ENCODE results near the gene LHPP.

The LHPP gene

GRCh38 chr10:124559372-124560132 is 97.9 kb downstream of the LHPP start:
- no peak for DNase-seq

DNA sequence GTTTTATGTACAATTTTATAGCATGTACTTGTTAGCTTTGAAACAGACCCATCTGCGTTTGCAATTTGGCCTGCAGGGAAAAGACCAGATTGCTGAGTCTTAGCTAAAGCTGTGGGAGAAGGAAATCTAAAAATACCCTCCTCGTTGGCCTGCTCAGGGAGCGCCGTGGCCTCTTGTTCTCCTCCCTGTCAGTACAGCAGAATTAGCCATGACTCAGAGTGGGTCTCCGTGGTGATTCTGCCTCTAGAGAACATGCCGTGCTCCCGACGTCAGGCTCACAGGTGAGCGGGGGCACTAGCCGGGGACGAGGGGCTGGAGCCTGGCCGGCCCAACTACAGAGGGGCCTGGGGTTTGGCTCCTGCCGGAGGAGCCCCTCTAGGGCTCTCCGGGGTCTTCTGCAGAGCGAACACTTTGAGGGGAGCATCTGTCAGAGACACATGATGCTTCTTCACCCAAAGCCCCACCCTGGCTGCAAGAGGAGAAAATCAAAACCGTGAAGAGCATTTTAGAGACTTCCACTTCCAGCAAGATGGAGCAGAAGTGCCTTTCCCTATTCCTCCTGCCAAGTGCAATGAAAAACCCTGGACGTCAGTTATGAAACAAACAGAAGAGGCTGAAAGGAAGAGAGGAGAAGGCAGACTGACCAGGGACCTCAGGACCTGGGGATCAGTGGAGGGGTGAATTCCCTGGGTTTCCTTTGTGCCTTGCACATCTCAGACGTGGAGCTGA is 98.9 kb downstream of the LHPP start:
- DNase-seq, result no peak

DNA sequence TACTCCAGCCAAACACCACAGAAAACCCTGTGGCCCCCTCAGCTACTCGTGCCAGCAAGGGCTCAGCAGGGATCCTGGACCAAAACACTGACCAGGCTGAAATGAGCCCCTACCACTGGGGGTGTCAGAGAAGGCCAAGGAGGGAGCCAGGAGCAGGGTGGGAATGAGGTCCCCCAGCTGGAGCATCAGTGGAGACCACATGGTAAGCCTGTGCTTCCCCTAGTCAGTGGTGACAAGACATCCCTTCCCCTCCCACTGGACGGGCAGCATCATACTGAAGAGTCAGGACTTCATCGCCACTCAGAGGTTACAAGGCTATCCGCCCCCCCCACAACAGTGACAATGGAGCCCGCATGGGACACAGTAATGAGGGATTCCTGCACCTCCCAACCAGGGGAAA is 99.6 kb downstream of the LHPP start:
- no peak for DNase-seq

DNA sequence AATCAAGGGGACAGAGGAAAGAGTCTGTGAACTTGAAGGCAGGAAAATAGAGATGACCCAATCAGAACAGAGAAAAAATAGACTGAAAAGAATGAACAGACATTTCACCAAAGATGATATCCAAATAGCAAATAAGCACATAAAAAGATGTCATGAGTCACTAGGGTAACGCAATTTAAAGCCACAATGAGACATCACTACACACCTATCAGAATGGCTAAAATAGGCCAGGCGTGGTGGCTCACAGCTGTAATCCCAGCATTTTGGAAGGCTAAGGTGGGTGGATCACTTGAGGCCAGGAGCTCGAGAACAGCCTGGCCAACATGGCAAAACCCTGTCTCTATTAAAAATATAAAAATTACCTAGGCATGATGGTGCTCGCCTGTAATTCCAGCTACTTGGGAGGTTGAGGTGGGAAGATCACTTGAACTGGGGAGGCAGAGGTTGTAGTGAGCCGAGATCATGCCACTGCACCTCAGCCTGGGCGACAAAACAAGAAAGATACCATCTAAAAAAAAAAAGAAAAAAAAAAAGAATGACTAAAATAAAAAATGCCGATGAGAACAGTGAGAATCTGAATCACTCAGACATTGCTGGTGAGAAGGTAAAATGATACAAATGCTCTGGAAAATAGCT is 100.9 kb downstream of the LHPP start:
- no peak for DNase-seq

- DNase-seq, result no peak
Measured at GRCh38 chr10:124563320-124564040, 101.9 kb downstream of the LHPP start.

DNA sequence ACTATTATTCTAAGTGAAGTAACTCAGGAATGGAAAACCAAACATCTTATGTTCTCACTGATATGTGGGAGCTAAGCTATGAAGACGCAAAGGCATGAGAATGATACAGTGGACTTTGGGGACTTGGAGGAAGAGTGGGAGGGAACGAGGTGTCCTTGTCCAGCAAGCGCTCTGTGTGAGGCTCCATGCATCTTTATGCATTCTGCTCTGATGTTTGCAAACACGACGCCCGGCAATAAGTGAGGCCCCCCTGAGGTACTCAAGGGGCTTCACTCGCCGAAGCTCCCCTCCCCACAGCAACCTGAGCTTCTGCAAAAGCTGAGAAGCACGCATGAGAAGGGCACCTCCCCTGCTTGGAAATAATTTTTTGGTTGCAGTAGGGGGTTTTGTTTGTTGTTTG is 103.3 kb downstream of the LHPP start:
- no peak for DNase-seq

GRCh38 chr10:124565565-124566221 is 104.1 kb downstream of the LHPP start:
- no peak for DNase-seq

GRCh38 chr10:124566222-124566888 is 104.7 kb downstream of the LHPP start:
- no peak for DNase-seq

DNA sequence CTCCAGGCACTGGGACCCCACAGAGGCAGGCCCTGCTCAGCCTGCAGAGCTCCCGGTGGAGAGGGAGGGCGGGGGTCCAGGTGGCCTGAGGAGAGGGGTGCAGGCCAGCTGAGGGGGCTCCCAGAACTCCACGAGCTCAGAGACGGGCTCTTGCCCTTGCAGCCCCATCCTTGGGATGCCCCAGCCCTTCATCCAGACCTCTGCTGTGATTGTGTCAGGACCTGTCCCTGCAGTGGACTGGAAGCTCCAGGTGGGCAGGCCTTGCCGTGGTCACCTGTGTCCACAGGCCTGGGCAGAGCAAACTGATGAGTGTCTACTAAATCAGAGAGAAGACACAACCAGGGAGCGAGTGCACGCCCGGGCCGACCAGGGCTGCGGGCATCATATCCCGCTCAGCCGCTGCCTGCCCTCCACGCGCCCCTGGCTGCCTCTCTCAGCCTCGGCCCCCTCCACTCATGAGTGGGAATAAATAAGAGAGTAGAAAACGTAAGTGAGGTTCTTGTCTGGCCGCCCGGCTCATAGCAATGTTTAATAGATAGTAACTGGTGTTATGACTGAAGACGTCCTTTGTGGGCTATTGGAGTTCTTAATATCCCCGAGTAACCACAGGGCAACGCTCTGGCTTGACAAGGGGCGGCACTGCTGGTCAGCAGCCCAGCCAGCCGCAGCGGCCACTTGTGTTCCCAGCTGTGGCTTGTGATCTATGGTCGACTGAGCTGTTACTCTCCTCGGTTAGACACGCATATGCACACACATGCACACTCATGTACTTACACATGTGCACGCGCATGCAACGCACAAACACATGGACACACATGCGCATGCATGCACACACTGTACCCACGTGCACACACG is 105.6 kb downstream of the LHPP start:
- no peak for DNase-seq

- DNase-seq, result no peak
Measured at GRCh38 chr10:124568339-124568738, 106.7 kb downstream of the LHPP start.

GRCh38 chr10:124568848-124569622 is 107.4 kb downstream of the LHPP start:
- no peak for DNase-seq

- DNase-seq, result no peak
Measured at GRCh38 chr10:124569623-124570470, 108.2 kb downstream of the LHPP start.

GRCh38 chr10:124570646-124571045 is 109.0 kb downstream of the LHPP start:
- DNase-seq, result no peak

DNA sequence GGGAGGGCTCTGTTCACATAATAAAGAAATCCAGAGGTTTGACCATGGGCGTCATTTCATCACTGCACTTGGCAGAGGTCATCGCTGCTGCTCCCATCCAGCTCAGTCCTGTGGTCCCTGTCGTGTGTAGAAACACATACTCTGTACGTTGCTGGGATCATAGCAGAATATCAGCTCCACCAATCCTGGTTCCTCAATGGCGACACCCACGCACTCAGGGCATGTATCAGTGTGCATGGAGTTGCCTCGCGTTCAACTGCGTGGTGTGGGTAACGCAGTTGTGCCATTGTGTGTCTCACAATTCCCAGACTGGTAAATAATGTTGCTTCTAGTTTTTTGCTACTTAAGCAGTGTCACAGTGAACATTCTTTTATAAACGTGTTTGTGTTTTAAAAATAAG is 111.1 kb downstream of the LHPP start:
- DNase-seq, result no peak

- no peak for DNase-seq
Measured at GRCh38 chr10:124573726-124574455, 112.3 kb downstream of the LHPP start.

GRCh38 chr10:124574456-124575070 is 112.9 kb downstream of the LHPP start:
- DNase-seq, result no peak

- no peak for DNase-seq
Measured at GRCh38 chr10:124575107-124576035, 113.7 kb downstream of the LHPP start.
